GM12875 (cell line): ENCODE data around the gene MIER1.
A peak's percentile ranks its signal among the peaks of the same experiment; 100 is the strongest.

Experiments
- H3K4me3 ChIP-seq: one replicate; pipeline ENCODE4 v1.5.1; 2011; ENCODE audit warnings: low read depth, low read length, control low read depth
- CTCF ChIP-seq: IDR thresholded peaks from 2 replicates; pipeline ENCODE4 v1.5.1; 2011; ENCODE audit warnings: low read depth, mild to moderate bottlenecking, control low read depth, inconsistent platforms, low read length, moderate library complexity, borderline replicate concordance; ENCODE audit not compliant: insufficient read depth

The MIER1 gene

GRCh38 chr1:66929146-66929688, 4.4 kb downstream of the MIER1 start:
- H3K4me3 ChIP-seq = no peak overlapping the region
- no peak for TF ChIP-seq CTCF

- no peak for TF ChIP-seq CTCF
- peak overlapping the region; percentile 45 for H3K4me3 ChIP-seq
Measured at GRCh38 chr1:66929691-66929998, 4.9 kb downstream of the MIER1 start.

GRCh38 chr1:66929999-66930822, 5.4 kb downstream of the MIER1 start:
- peak; percentile 20; the same call in 1 of the 2 replicates for TF ChIP-seq CTCF
- peak overlapping the region; percentile 91 for H3K4me3 ChIP-seq

- peak overlapping the region; percentile 91 for H3K4me3 ChIP-seq
- no peak for TF ChIP-seq CTCF
Measured at GRCh38 chr1:66930823-66931174, 6.0 kb downstream of the MIER1 start.

GRCh38 chr1:66931590-66931989, 6.8 kb downstream of the MIER1 start:
- H3K4me3 ChIP-seq = peak overlapping the region; percentile 91
- TF ChIP-seq CTCF = no peak

- TF ChIP-seq CTCF = no peak
- H3K4me3 ChIP-seq = no peak overlapping the region
Measured at GRCh38 chr1:66932291-66932690, 7.5 kb downstream of the MIER1 start.

- H3K4me3 ChIP-seq = no peak overlapping the region
- TF ChIP-seq CTCF = no peak
Measured at GRCh38 chr1:66933887-66934700, 9.3 kb downstream of the MIER1 start.
